T-helper 1 cell treated with Interleukin-12 subunit alpha and Interleukin-12 subunit beta and Interleukin-4 antibody, amounts not matched to agents 30 ng/mL and 1 ng/mL, for 36 hours (primary cell): ENCODE data around the gene ARHGAP42. TPM values are rescaled to one million over a fixed set of nuclear protein-coding genes. Genes with fewer than 3 reads are reported as not detected.

Experiments
- intact Hi-C: fragments of 100-400 bp; cut with micrococcal nuclease; formaldehyde crosslinking; loops from one replicate; pipeline ENCODE4 v1.15.1; 2024
- total RNA-seq: library from RNA; stranded (reverse); gene quantifications from 2 replicates; pipeline ENCODE4 v1.2.3, GENCODE V29; 2022

The ARHGAP42 gene
- total RNA-seq, 1 donor from 2014 or later: 0.25 TPM

GRCh38 chr11:100957499-100957898 is 270.4 kb downstream of the ARHGAP42 start:
- intact Hi-C loops: no loop called here

GRCh38 chr11:100961633-100962032 is 274.5 kb downstream of the ARHGAP42 start:
- intact Hi-C loops: no loop called here

- intact Hi-C loops: no loop called here
Observed at GRCh38 chr11:100963375-100963774, 276.3 kb downstream of the ARHGAP42 start.

GRCh38 chr11:100964435-100964834 is 277.3 kb downstream of the ARHGAP42 start:
- intact Hi-C loops: no loop called here

GRCh38 chr11:100965346-100965745 is 278.3 kb downstream of the ARHGAP42 start:
- intact Hi-C loops: no loop called here

GRCh38 chr11:100966366-100966765 is 279.3 kb downstream of the ARHGAP42 start:
- intact Hi-C loops: no loop called here

- intact Hi-C loops: no loop called here
Observed at GRCh38 chr11:100969008-100969407, 281.9 kb downstream of the ARHGAP42 start.

- intact Hi-C loops: no loop called here
Observed at GRCh38 chr11:100970283-100971164, 283.4 kb downstream of the ARHGAP42 start.

- intact Hi-C loops: no loop called here
Observed at GRCh38 chr11:100972046-100972445, 285.0 kb downstream of the ARHGAP42 start.

- intact Hi-C loops: no loop called here
Observed at GRCh38 chr11:100978442-100978841, 291.4 kb downstream of the ARHGAP42 start.

- intact Hi-C loops: no loop called here
Observed at GRCh38 chr11:100978939-100979338, 291.9 kb downstream of the ARHGAP42 start.

- intact Hi-C loops: no loop called here
Observed at GRCh38 chr11:100980156-100980555, 293.1 kb downstream of the ARHGAP42 start.

GRCh38 chr11:100981196-100981824 is 294.2 kb downstream of the ARHGAP42 start:
- intact Hi-C loops: no loop called here

GRCh38 chr11:100984668-100985067 is 297.6 kb downstream of the ARHGAP42 start:
- intact Hi-C loops: no loop called here

- intact Hi-C loops: no loop called here
Observed at GRCh38 chr11:100990931-100991330, 303.8 kb downstream of the ARHGAP42 start.

- intact Hi-C loops: no loop called here
Observed at GRCh38 chr11:100991541-100991940, 304.5 kb downstream of the ARHGAP42 start.

- intact Hi-C loops: no loop called here
Observed at GRCh38 chr11:100994966-100995365, 307.9 kb downstream of the ARHGAP42 start.

- intact Hi-C loops: no loop called here
Observed at GRCh38 chr11:100999756-101000155, 312.7 kb downstream of the ARHGAP42 start.

GRCh38 chr11:101003468-101003867 is 316.4 kb downstream of the ARHGAP42 start:
- intact Hi-C loops: no loop called here

- intact Hi-C loops: no loop called here
Observed at GRCh38 chr11:101008961-101009689, 322.0 kb downstream of the ARHGAP42 start.

- intact Hi-C loops: no loop called here
Observed at GRCh38 chr11:101009690-101010055, 322.6 kb downstream of the ARHGAP42 start.

GRCh38 chr11:101010899-101011298 is 323.8 kb downstream of the ARHGAP42 start:
- intact Hi-C loops: no loop called here
